Stimulated activated CD8-positive, alpha-beta memory T cell treated with anti-CD3 and anti-CD28 coated beads, Interleukin-4, amount 100 ng/mL, for 4 hours (primary cell): Measurements from ENCODE around the gene LITAF.

ENCODE experiments used
- DNase-seq, 2 donors: peaks; one replicate each; pipeline ENCODE4 v3.0.0-alpha.2; 2020; ENCODE audit warnings: low read depth in 2 of 2, low spot score in 1 of 2

LITAF gene

GRCh38 chr16:11554053-11554452, 32.7 kb downstream of the LITAF start:
- no peak for DNase-seq

DNA sequence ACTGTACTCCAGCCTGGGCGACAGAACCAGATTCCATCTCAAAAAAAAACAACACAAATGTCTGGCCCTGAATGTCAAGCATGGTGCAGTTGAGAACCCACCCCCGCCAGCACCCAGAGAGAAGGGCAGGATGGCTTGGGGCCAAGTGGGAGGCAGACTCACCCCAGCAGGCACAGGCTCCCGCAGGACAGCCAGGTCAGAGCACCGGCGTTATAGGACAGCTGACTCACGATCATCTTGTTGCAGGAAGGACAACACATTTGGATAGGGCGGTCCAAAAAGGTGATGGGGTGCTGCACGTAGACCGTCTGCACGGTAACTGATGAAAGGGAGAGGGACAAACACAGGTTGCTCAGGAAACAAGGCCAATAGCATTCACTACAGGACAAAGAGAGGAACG, 33.3 kb downstream of the LITAF start:
- DNase-seq = no peak

- no peak for DNase-seq
Measured at GRCh38 chr16:11552440-11552839, 34.3 kb downstream of the LITAF start.

DNA sequence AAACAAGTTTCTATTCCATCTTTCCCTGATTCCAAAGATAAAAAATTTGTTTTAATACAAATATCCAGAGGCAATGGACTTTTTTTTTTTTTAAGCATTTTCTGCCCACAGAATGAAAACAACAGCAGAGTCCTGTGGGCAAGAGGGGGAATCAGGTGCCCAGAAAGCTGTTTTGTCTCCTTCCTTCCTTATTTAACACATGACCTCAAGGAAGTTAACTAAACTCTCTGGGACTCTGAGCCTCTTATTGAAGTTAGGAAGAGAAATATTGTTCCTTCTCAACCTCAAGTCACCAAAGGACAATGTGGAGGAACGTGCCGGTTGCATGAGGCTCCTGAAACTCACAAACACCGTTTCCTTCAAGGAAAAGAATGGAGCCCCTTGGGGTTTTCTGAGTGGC, 34.9 kb downstream of the LITAF start:
- DNase-seq = no peak

- no peak for DNase-seq
Measured at GRCh38 chr16:11550791-11551498, 35.8 kb downstream of the LITAF start.

DNA sequence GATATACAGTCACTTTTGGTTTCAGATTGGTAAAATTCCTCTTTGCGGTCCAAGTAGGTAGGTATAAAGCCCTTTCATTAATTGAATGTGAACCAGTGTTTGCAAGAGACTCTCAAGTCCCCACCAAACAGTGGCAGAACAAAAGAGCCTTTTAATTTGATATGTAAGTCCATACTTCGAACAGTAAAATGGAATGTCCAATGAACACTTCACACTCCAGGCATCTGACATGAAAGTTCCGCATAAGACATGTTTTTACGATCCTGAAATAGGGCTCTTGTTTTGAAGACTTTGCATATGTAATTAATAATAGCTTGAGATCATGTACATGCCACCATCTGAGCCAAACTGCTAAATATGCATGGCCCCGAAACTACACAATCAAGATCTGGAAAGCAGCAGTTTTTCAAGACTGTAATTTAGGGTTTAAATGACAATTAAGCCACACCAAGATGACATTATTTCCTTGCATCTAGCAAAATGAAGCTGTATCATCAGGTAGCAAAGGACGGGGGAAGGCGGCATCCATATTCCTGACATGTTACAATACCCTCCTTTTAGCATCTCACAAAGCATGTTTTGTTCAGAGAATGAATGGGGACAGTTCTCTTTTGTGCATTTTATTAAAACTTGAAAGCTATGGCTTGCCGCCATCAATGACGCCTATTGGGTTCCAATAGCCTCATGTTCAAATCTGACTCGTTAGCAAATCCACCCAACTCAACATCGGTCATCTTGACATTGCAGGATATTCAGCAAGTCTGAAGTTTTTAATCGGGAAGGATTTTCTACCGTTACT, 39.4 kb downstream of the LITAF start:
- no peak for DNase-seq

DNA sequence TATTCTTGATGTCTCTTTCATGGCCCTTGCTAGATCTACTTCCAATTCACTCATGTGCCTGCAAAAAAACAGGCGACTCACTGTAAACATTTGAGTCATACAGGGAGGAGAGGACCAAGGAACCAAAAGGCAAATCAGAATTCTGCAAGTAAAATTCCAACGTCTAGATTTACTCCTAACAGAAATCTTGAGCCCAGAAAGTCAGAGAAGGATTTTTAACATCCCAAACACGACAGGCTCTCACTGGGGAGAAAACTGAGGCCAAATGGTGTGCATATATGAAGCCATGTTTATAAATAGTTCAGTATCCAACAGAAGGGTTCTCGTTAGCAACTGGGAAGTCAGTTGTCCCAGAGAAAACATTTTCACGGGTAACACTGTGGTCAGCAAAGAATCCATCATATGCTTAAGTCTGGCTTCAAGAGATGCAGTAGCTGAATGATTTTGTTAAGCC, 40.1 kb downstream of the LITAF start:
- DNase-seq = no peak

DNA sequence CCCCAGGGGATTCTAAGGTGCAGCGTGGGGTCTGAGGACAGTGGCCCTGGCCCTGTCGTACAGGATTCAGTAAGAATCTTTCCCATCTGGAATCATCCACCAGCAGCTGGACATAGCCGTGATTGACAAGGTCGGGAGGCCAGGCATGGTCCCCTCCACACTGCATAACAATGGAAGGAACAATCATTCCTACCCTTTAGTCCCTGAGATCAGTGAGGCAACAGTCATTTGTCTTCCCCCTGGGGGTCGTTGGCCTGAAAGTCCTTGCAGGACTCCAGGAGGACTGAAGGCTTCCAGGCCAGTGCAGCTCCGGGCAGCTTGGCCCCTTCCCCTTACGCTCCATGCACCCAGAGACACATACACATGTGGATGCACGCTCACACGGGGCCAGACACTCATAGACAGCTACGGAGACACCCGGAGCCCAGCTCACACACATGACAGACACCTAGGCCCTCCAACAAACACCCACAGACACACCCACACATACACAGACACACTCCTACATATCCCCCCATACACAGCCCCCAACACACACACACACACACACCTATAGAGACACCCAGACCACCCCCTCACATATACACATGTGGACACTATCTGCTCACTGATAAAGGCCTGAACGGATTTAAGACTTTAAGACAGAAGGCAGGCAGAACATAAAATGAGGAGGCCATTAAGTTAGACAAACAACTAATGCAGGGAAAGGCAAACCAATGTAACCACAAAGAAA, 42.9 kb downstream of the LITAF start:
- DNase-seq = no peak

DNA sequence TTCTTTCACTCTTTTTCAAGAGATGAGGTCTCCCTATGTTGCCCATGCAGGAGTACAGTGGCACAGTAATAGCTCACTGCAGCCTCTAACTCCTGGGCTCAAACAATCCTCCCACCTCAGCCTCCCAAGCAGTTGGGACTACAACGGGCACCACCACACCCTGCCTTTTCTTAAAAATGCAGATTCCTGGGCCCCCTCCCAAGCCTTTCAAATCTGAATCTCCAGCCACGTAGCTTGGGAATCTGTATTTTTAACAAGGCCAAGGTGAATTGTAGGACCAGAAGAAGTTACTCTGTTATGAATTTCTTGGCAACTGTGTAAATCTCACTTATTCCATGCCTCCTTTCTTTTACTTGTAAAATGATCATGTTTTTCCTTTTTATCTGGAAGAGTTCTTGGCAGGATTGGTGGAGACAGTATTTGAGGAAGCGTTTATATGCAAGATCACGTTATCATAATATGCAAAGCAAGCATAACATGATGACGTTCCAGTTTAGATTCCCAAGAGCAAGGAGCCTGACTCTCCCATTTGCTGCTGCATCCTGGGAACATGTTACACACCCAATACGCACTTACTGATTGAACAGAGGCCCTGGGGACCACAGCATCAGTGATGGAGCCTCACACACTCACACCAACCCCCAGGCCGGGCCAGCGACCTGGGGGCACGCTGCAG, 44.5 kb downstream of the LITAF start:
- no peak for DNase-seq

- DNase-seq = no peak
Measured at GRCh38 chr16:11539641-11540050, 47.1 kb downstream of the LITAF start.

GRCh38 chr16:11538880-11539279, 47.8 kb downstream of the LITAF start:
- no peak for DNase-seq

- DNase-seq = no peak
Measured at GRCh38 chr16:11536104-11536866, 50.4 kb downstream of the LITAF start.

- no peak for DNase-seq
Measured at GRCh38 chr16:11535494-11535893, 51.2 kb downstream of the LITAF start.

DNA sequence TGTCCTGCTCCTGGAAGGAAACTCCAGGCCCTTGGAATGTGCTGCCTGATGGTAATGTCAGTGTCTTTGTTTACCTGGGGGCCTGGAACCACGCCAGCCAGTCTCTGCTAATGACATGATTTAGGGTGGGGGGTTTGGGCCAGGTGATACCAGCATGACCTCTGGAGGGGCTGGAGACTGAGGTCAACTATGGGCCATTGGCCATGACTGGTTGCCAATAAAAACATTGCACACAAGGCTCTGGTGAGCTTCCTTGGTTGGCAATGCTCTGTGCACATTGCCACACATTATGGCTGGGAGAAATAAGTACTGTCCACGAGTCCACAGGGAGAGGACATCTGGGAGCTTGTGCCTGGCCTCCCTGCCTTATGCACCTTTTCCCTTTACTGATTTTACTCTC, 52.5 kb downstream of the LITAF start:
- no peak for DNase-seq

DNA sequence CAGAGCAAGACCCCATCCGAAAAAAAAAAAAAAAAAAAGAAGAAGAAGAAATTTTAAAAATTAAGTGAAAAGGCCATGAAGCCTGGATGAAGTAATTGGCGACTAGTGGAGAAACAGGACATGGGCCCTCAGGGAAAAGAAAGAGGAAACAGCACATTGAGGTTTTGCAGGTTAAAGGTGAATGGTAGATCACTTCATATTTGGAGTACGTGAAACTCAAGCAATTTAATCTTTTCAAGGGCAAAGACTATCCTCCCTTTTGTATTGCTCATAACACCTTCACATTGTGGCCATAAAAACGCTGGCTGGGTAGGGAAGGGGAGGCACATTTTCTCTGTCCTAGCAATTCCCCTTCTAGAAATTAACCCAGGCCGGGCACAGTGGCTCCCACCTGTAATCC, 53.1 kb downstream of the LITAF start:
- DNase-seq = no peak

DNA sequence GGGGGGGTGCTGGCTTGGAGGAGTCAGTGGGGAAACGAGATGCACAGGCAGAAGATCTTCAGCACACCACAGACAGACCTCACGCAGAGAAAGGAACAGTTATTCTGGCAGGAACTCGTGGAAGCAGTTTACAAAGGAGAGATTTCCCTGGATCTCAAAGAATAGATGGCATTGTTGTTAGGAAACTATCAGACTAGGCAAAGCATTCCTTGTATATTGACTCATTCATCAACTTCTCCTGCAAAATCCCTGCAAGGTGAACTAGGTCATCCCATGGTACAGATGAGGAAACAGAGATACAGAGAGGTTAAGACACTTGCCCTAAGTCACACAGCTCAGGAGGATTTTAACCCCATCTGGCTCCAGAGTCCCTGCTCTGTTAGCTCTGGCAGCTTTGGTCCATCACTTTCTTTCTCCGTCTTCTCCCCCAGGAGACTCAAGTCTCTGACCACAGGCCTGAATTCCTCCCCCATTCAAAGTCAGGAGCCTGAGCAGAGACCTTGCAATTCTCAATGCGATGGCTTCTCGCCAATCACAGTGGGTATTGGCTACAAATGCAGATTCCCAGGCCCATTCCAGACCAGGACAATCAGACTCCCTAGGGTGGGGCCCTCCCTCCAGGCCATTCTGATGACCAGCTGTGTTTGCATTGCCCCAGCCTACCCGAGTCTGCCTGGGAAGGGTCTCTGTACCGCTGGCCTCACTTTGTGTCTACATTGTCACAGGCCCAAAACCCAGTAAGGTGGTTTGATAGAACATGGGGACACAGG, 56.4 kb downstream of the LITAF start:
- no peak for DNase-seq

GRCh38 chr16:11529285-11529684, 57.4 kb downstream of the LITAF start:
- DNase-seq = no peak

GRCh38 chr16:11528053-11528452, 58.7 kb downstream of the LITAF start:
- DNase-seq = no peak

DNA sequence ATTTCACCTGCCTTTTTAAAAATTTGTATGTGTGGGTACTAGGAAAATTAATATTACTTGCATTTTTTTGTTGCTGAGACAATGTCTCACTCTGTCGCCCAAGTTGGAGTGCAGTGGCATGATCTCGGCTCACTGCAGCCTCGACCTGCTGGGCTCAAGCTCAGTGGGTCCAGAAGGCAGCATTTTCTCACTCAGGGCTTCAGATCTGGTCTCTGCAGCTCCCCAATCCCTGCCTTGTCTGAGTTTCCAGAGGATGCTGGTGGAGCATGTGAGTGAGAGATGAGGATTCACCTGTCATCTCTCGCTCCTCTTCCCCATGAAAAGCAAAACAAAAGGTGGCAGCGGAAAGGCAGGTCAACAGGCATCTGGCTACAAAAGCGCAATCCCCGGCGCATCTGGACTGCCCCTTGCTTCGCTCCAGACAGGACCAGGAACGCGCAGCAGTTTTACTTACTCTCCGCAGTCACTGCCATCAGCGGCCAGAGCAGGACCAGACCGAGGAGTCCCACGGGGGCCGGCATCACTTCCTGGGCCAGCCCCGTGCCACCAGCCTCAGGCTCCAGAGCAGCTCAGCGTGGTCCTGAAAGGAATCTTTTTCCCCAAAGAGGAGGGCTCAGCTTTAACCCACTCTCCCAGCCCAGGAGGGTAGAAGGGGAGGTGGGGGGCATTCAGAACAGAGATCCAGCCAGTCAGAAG, 59.9 kb downstream of the LITAF start:
- DNase-seq = no peak
